ENCODE results near the gene EEA1. TPM values are rescaled to one million over a fixed set of nuclear protein-coding genes. Genes with fewer than 3 reads are reported as not detected.

Gene EEA1
- total RNA-seq, 1 experiment from 2014 or later = 14.9 TPM

- H3K23ac ChIP-seq (ENCODE audit: insufficient read length, low read depth, low read length) = no peak overlapping the region
- no peaks in the 10 kb centered on the region for H3K79me1 ChIP-seq (ENCODE audit: insufficient read depth, low read depth, low read length, poor library complexity, severe bottlenecking)
- Mint-ChIP-seq H3K36me3 (ENCODE audit: insufficient read depth in 1 of 3, low read depth in 3 of 3) (no peaks in the 10 kb centered on the region), H3K9me3 (no peaks in the 10 kb centered on the region), H3K4me1 (peaks cover 12% of the 10 kb centered on the region in 2 experiments), H3K27ac (no peak overlapping the region), H3K27me3 (ENCODE audit: low read depth) (no peaks in the 10 kb centered on the region), H3K4me3 (no peak overlapping the region)
- WGBS (ENCODE audit: extremely low coverage, insufficient read length, low lambda C conversion rate) = no CpG with 5 or more reads among the region's 1 CpG
- no peak overlapping the region for H4K5ac ChIP-seq (ENCODE audit: insufficient read length, low read depth, low read length)
- no peak overlapping the region for H3K9ac ChIP-seq (ENCODE audit: extremely low read depth, insufficient read length, low read length)
- H2BK120ac ChIP-seq (ENCODE audit: low read depth, low read length, poor library complexity, severe bottlenecking) = no peak overlapping the region
- H3K14ac ChIP-seq (ENCODE audit: insufficient read depth, low read length) = no peak overlapping the region
- no peak overlapping the region for H2BK15ac ChIP-seq (ENCODE audit: low read depth, low read length)
- no peaks in the 10 kb centered on the region for H4K20me1 ChIP-seq (ENCODE audit: control insufficient read depth, insufficient read depth, insufficient read length)
- no peak overlapping the region for H3K56ac ChIP-seq (ENCODE audit: insufficient read length, low read depth, low read length)
- H3K4me2 ChIP-seq (ENCODE audit: insufficient read depth, insufficient read length, low read length) = no peak overlapping the region
- TF ChIP-seq CTCF (conservative IDR thresholded peaks at IDR 0.05) = no peak
- H2BK5ac ChIP-seq (ENCODE audit: insufficient read length, low read length) = no peak overlapping the region
- H3T11ph ChIP-seq (ENCODE audit: low read length) = no peak overlapping the region
- no peaks in the 10 kb centered on the region for H3K79me2 ChIP-seq (ENCODE audit: insufficient read depth, low read length)
- H2BK12ac ChIP-seq (ENCODE audit: insufficient read length, low read depth, low read length) = no peak overlapping the region
- no peak overlapping the region for H2BK20ac ChIP-seq (ENCODE audit: low read depth, low read length, poor library complexity, severe bottlenecking)
- H3K27ac ChIP-seq (ENCODE audit: insufficient read length, low read depth, low read length) = no peak overlapping the region
- no peaks in the 10 kb centered on the region for H3K23me2 ChIP-seq (ENCODE audit: insufficient read length, low read depth, low read length, poor library complexity, severe bottlenecking)
- no peak overlapping the region for H2AK5ac ChIP-seq (ENCODE audit: insufficient read length, low read length)
- no peaks in the 10 kb centered on the region for H3K9me3 ChIP-seq (ENCODE audit: control insufficient read depth, low read depth, low read length)
- DNase-seq = no peak
- no peak overlapping the region for H2AFZ ChIP-seq (ENCODE audit: low read length)
- no peak overlapping the region for H3K18ac ChIP-seq (ENCODE audit: insufficient read length, low read depth, low read length)
- H3K4me1 ChIP-seq (ENCODE audit: insufficient read depth, low read length) = no peaks in the 10 kb centered on the region
- H4K91ac ChIP-seq (ENCODE audit: insufficient read length, low read depth, low read length) = no peak overlapping the region
- no peak overlapping the region for H4K8ac ChIP-seq (replicated peaks; ENCODE audit: insufficient read length, low read depth, low read length)
- no peaks in the 10 kb centered on the region for H3K27me3 ChIP-seq (ENCODE audit: insufficient read depth, low read length)
- H3K4ac ChIP-seq (ENCODE audit: low read depth, low read length) = no peak overlapping the region
Measured at GRCh38 chr12:92939116-92939515, 10.0 kb upstream of the EEA1 start.

Measured in H9 (cell line).